ENCODE data around the gene SAMD13. TPM values are rescaled to one million over a fixed set of nuclear protein-coding genes. Genes with fewer than 3 reads are reported as not detected.

The SAMD13 gene
- total RNA-seq, 1 donor, result under 0.01 TPM

DNA sequence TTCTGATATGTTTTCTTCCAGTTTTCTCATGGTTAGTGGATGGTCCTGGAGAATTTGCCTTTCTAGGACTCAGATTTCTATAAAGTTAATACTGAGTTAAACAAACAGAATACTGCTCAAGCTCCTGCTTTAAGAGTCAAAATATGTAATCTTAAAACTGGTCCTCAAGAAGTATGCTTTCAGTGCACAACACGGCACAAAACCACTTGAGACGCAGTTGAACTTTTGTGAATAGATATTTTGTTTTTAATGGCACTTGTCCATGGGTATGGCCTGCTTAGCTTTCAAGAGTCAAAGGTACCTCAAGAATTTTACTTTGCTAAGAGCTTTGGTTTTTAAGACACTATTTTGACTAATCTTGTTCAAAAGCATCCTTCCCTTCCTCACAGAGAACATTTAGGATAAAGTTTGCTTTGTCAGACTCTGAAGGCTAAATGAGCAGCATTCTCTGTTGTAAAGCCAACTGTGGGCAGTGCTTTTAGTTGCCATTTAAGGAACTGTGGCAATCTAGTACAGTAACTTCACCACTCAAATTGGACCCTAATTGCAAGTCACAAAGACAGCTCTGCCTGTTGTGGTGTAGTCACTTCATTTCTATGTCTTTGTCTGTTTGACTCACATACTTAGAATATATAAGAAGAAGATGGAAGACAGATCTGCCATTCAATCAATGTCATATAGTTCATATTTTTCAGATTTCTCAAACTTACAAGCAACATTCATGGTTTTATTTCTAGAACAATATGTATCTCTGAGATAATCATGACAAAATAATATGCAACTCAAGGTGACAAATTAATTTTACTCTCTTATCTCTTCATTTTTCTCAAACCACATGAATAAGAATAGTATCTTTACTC is 28.8 kb downstream of the SAMD13 start:
- Histone ChIP-seq H2AFZ (ENCODE audit: low read length) (no peak overlapping the region), H3K79me2 (ENCODE audit: insufficient read depth, low read length) (no peaks in the 10 kb centered on the region), H3K4me2 (ENCODE audit: insufficient read depth, low read length) (no peak overlapping the region), H3K9me3 (ENCODE audit: low read depth, low read length) (no peaks in the 10 kb centered on the region), H3K4me3 (ENCODE audit: insufficient read depth, low read length) (no peak overlapping the region), H3K27ac (ENCODE audit: low read depth, low read length) (no peak overlapping the region), H3K4me1 (ENCODE audit: insufficient read depth, low read length) (no peaks in the 10 kb centered on the region), H3K27me3 (ENCODE audit: insufficient read depth, low read length) (no peaks in the 10 kb centered on the region), H4K20me1 (ENCODE audit: insufficient read depth, low read length) (no peaks in the 10 kb centered on the region), H3K36me3 (ENCODE audit: insufficient read depth, low read length) (no peaks in the 10 kb centered on the region)
- no peak for TF ChIP-seq CTCF (IDR thresholded peaks at IDR 0.05; ENCODE audit: extremely low read depth, low read depth, low read length)
- DNase-seq (ENCODE audit: insufficient read length, low spot score, missing footprints), result no peak

GRCh38 chr1:84339503-84339902 is 38.0 kb downstream of the SAMD13 start:
- no peak for TF ChIP-seq CTCF (IDR thresholded peaks at IDR 0.05; ENCODE audit: extremely low read depth, low read depth, low read length)
- Histone ChIP-seq H4K20me1 (ENCODE audit: insufficient read depth, low read length) (no peaks in the 10 kb centered on the region), H3K9me3 (ENCODE audit: low read depth, low read length) (no peaks in the 10 kb centered on the region), H3K4me3 (ENCODE audit: insufficient read depth, low read length) (no peak overlapping the region), H3K79me2 (ENCODE audit: insufficient read depth, low read length) (no peaks in the 10 kb centered on the region), H3K27me3 (ENCODE audit: insufficient read depth, low read length) (no peaks in the 10 kb centered on the region), H3K36me3 (ENCODE audit: insufficient read depth, low read length) (no peaks in the 10 kb centered on the region), H3K4me1 (ENCODE audit: insufficient read depth, low read length) (peaks cover 21% of the 10 kb centered on the region), H3K4me2 (ENCODE audit: insufficient read depth, low read length) (peak overlapping the region; percentile 13), H3K27ac (ENCODE audit: low read depth, low read length) (no peak overlapping the region), H2AFZ (ENCODE audit: low read length) (peak overlapping the region; percentile 60)
- peak; percentile 39 for DNase-seq (ENCODE audit: insufficient read length, low spot score, missing footprints)

GRCh38 chr1:84344286-84344685 is 42.8 kb downstream of the SAMD13 start:
- TF ChIP-seq CTCF (IDR thresholded peaks at IDR 0.05; ENCODE audit: extremely low read depth, low read depth, low read length), result no peak
- Histone ChIP-seq H3K9me3 (ENCODE audit: low read depth, low read length) (no peaks in the 10 kb centered on the region), H3K4me2 (ENCODE audit: insufficient read depth, low read length) (no peak overlapping the region), H3K79me2 (ENCODE audit: insufficient read depth, low read length) (no peaks in the 10 kb centered on the region), H3K4me3 (ENCODE audit: insufficient read depth, low read length) (no peak overlapping the region), H2AFZ (ENCODE audit: low read length) (peak overlapping the region; percentile 67), H4K20me1 (ENCODE audit: insufficient read depth, low read length) (no peaks in the 10 kb centered on the region), H3K36me3 (ENCODE audit: insufficient read depth, low read length) (no peaks in the 10 kb centered on the region), H3K4me1 (ENCODE audit: insufficient read depth, low read length) (peaks cover 27% of the 10 kb centered on the region), H3K27me3 (ENCODE audit: insufficient read depth, low read length) (no peaks in the 10 kb centered on the region), H3K27ac (ENCODE audit: low read depth, low read length) (peak overlapping the region; percentile 32)
- no peak for DNase-seq (ENCODE audit: insufficient read length, low spot score, missing footprints)

GRCh38 chr1:84345220-84345619 is 43.7 kb downstream of the SAMD13 start:
- Histone ChIP-seq H3K79me2 (ENCODE audit: insufficient read depth, low read length) (no peaks in the 10 kb centered on the region), H3K9me3 (ENCODE audit: low read depth, low read length) (no peaks in the 10 kb centered on the region), H3K4me2 (ENCODE audit: insufficient read depth, low read length) (no peak overlapping the region), H3K4me1 (ENCODE audit: insufficient read depth, low read length) (peaks cover 19% of the 10 kb centered on the region), H3K27me3 (ENCODE audit: insufficient read depth, low read length) (no peaks in the 10 kb centered on the region), H3K36me3 (ENCODE audit: insufficient read depth, low read length) (no peaks in the 10 kb centered on the region), H2AFZ (ENCODE audit: low read length) (no peak overlapping the region), H3K27ac (ENCODE audit: low read depth, low read length) (no peak overlapping the region), H4K20me1 (ENCODE audit: insufficient read depth, low read length) (no peaks in the 10 kb centered on the region), H3K4me3 (ENCODE audit: insufficient read depth, low read length) (no peak overlapping the region)
- no peak for DNase-seq (ENCODE audit: insufficient read length, low spot score, missing footprints)
- TF ChIP-seq CTCF (IDR thresholded peaks at IDR 0.05; ENCODE audit: extremely low read depth, low read depth, low read length), result no peak

All from osteoblast (primary cell).